PC-9 (cell line): ENCODE measurements around the gene MAB21L3. TPM values are rescaled to one million over a fixed set of nuclear protein-coding genes. Genes with fewer than 3 reads are reported as not detected.
A peak's percentile ranks its signal among the peaks of the same experiment; 100 is the strongest.

Experiments used
- BruUV-seq: library from RNA; stranded (reverse); fragments of 400-500 nt; replicated peaks from 2 replicates; lab custom pipeline; 2021; lab: Mats Ljungman, UMichigan
- CTCF ChIA-PET: fragments of 300-600 bp; sonication (Branson Sonifier 250); formaldehyde crosslinking; loops from one replicate; lab custom pipeline; 2022; ENCODE audit warnings: antibody characterized with exemption; lab: Charles Lee
- POLR2A ChIA-PET: fragments of 300-600 bp; sonication (Branson Sonifier 250); formaldehyde crosslinking; loops from one replicate; lab custom pipeline; 2022; ENCODE audit warnings: antibody characterized with exemption; ENCODE audit not compliant: unreplicated experiment; lab: Charles Lee
- DNase-seq, 2 experiments: peaks; one replicate each; pipeline versions ENCODE4 v3.0.0 to v3.0.0-alpha.2; 2015 to 2022; ENCODE audit warnings: mixed read lengths in 1 of 2
- H2AFZ ChIP-seq: fragments of 200-600 bp; sonication (generic); 2 replicates; pipeline ENCODE4 v1.8.1; 2017; ENCODE audit warnings: antibody characterized with exemption
- H3F3A ChIP-seq: fragments of 200-600 bp; sonication (generic); 2 replicates; pipeline ENCODE4 v1.8.1; 2017; ENCODE audit warnings: antibody characterized with exemption, mild to moderate bottlenecking, low read depth; ENCODE audit not compliant: insufficient read depth
- H3K27ac ChIP-seq: fragments of 200-600 bp; sonication (generic); 2 replicates; pipeline ENCODE4 v1.6.1; 2016; ENCODE audit warnings: mixed run types
- H3K27me3 ChIP-seq: fragments of 200-600 bp; sonication (generic); 2 replicates; pipeline ENCODE4 v1.6.1; 2016; ENCODE audit warnings: low read depth, mixed run types; ENCODE audit not compliant: insufficient read depth
- H3K36me3 ChIP-seq: fragments of 200-600 bp; sonication (generic); 2 replicates; pipeline ENCODE4 v1.6.1; 2016; ENCODE audit warnings: low read depth, mixed run types
- H3K4me1 ChIP-seq: fragments of 200-600 bp; sonication (generic); replicated peaks from 2 replicates; pipeline ENCODE4 v1.6.1; 2016; ENCODE audit warnings: mixed run types; ENCODE audit not compliant: insufficient read depth
- H3K4me2 ChIP-seq: fragments of 200-600 bp; sonication (generic); 2 replicates; pipeline ENCODE4 v1.6.1; 2017; ENCODE audit warnings: mixed run types
- H3K4me3 ChIP-seq: fragments of 200-600 bp; sonication (generic); 2 replicates; pipeline ENCODE4 v1.6.1; 2016; ENCODE audit warnings: mixed run types
- H3K79me2 ChIP-seq: fragments of 200-600 bp; sonication (generic); 2 replicates; pipeline ENCODE4 v1.6.1; 2017; ENCODE audit warnings: low read depth, mixed run types
- H3K9me2 ChIP-seq: fragments of 200-600 bp; sonication (generic); 2 replicates; pipeline ENCODE4 v1.8.1; 2017; ENCODE audit warnings: mild to moderate bottlenecking; ENCODE audit not compliant: insufficient read depth
- H3K9me3 ChIP-seq: fragments of 200-600 bp; sonication (generic); 2 replicates; pipeline ENCODE4 v1.8.1; 2016; ENCODE audit warnings: low read depth; ENCODE audit not compliant: insufficient read depth
- H4K20me1 ChIP-seq: fragments of 200-600 bp; sonication (generic); 2 replicates; pipeline ENCODE4 v1.8.1; 2017; ENCODE audit not compliant: insufficient read depth
- EZH2 ChIP-seq: fragments of 200-600 bp; sonication (generic); IDR thresholded peaks from 2 replicates; pipeline ENCODE4 v1.8.0; 2017; ENCODE audit warnings: antibody characterized with exemption, low read depth
- intact Hi-C: fragments of 100-400 bp; cut with micrococcal nuclease; formaldehyde crosslinking; loops from one replicate; pipeline ENCODE4 v1.10.0; 2022; ENCODE audit not compliant: unreplicated experiment
- total RNA-seq: library from RNA; stranded (reverse); gene quantifications from 2 replicates; pipeline ENCODE4 v1.2.3, GENCODE V29; 2021
- TF ChIP-seq, protein P1 (sequence below): fragments of 200-600 bp; sonication (generic); conservative IDR thresholded peaks from 2 replicates; pipeline ENCODE4 v1.6.1; 2017; ENCODE audit warnings: mixed run types, antibody characterized with exemption, mild to moderate bottlenecking, moderate library complexity

MAB21L3 gene
- total RNA-seq, 1 experiment from 2014 or later, result not detected

DNA sequence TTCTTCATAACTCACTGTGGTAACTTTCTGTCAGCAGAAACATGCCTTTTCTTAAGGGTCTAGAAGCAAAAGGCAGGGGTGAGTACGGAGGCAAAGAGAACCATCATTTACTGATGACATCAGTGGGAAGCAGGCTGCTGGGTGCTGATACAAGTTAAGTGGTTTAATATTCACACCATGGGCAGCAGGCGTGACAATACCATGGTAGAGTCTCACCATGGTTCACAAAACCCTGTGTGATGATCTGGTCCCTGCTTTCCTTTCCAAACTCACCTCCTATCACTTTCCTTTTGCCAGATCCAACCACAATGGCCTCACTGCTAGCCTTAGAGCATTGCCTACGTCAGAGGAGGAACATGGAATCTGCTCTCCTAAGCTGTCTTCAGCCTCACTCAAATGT, 8.7 kb downstream of the MAB21L3 start:
- Histone ChIP-seq H3K79me2 (no peaks in the 10 kb centered on the region), H4K20me1 (no peaks in the 10 kb centered on the region), H3K9me3 (no peaks in the 10 kb centered on the region), H3K36me3 (no peaks in the 10 kb centered on the region), H3K9me2 (no peaks in the 10 kb centered on the region), H3K27ac (no peak overlapping the region), H3F3A (peaks cover 20% of the 10 kb centered on the region), H3K4me1 (peaks cover 32% of the 10 kb centered on the region), H3K27me3 (no peaks in the 10 kb centered on the region), H3K4me2 (no peak overlapping the region), H3K4me3 (no peak overlapping the region), H2AFZ (no peak overlapping the region)
- TF ChIP-seq, protein P1, sequence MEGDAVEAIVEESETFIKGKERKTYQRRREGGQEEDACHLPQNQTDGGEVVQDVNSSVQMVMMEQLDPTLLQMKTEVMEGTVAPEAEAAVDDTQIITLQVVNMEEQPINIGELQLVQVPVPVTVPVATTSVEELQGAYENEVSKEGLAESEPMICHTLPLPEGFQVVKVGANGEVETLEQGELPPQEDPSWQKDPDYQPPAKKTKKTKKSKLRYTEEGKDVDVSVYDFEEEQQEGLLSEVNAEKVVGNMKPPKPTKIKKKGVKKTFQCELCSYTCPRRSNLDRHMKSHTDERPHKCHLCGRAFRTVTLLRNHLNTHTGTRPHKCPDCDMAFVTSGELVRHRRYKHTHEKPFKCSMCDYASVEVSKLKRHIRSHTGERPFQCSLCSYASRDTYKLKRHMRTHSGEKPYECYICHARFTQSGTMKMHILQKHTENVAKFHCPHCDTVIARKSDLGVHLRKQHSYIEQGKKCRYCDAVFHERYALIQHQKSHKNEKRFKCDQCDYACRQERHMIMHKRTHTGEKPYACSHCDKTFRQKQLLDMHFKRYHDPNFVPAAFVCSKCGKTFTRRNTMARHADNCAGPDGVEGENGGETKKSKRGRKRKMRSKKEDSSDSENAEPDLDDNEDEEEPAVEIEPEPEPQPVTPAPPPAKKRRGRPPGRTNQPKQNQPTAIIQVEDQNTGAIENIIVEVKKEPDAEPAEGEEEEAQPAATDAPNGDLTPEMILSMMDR, result no peak
- no peak for TF ChIP-seq EZH2
- no TSS peak for BruUV-seq
- ChIA-PET POLR2A (no interaction called here), CTCF (no interaction called here)
- intact Hi-C loops, result no loop called here
- DNase-seq, result no peak

DNA sequence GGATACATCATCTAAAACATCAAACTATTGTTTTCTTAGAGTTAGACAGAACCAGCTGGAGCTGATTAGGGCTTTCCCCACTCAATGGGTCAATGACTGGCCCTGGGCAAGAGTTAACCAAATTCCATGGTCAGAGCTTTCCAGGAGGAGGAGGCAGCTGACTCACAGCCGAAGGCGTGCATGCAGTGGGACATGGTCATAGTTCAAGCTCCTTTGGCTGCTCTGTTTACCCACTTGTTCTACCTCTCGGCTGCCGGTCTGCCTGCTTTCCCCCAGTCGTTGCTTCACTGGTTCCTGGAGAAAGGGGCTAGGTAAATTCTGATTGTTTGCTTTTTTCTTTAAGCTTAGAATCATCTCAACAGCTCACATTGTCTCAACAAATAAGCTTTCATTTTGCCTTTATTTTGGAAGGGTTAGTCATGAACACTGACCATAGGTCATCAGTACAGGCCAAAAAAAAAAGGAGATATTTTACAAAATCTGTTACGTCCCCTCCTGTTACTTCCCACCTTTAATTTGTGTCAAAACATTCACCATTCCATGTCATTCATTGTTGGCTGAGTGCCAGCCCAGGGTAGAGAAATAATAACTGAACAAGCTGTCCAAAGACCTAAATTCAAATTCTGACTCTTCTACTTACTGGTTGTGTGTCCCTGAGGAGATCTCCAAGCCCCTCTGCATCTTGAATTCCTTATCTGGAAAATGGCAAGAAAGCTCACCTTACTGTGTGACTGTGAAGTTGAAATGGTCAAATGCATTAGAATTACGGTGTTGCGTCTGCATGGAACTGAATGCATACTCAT, 12.0 kb downstream of the MAB21L3 start:
- peak; percentile 48 to 89 for DNase-seq
- H3K4me1 ChIP-seq, result peaks cover 35% of the 10 kb centered on the region
- no TSS peak for BruUV-seq
- H3K79me2 ChIP-seq, result no peaks in the 10 kb centered on the region
- no peaks in the 10 kb centered on the region for H3K36me3 ChIP-seq
- H3K4me2 ChIP-seq, result peak overlapping the region; percentile 59
- peaks cover 26% of the 10 kb centered on the region for H3F3A ChIP-seq
- ChIA-PET CTCF (interaction anchor here (0.6 to 1.4 kb wide), 2 partner anchors 16 to 146 kb away, joined by 3 to 7 read pairs; no protein-coding TSS in a partner anchor), POLR2A (interaction anchor here (0.5 kb wide), 1 partner anchor 935 kb away, joined by 5 read pairs; no protein-coding TSS in a partner anchor)
- TF ChIP-seq, protein P1, result no peak
- TF ChIP-seq EZH2, result no peak
- no peaks in the 10 kb centered on the region for H3K27me3 ChIP-seq
- no peaks in the 10 kb centered on the region for H3K9me2 ChIP-seq
- peak overlapping the region; percentile 34; the same call in 1 of the 2 replicates for H2AFZ ChIP-seq
- no peaks in the 10 kb centered on the region for H3K9me3 ChIP-seq
- H3K27ac ChIP-seq, result peak overlapping the region; percentile 45
- intact Hi-C loops, result no loop called here
- H3K4me3 ChIP-seq, result no peak overlapping the region; the same call in 1 of the 2 replicates
- H4K20me1 ChIP-seq, result no peaks in the 10 kb centered on the region

DNA sequence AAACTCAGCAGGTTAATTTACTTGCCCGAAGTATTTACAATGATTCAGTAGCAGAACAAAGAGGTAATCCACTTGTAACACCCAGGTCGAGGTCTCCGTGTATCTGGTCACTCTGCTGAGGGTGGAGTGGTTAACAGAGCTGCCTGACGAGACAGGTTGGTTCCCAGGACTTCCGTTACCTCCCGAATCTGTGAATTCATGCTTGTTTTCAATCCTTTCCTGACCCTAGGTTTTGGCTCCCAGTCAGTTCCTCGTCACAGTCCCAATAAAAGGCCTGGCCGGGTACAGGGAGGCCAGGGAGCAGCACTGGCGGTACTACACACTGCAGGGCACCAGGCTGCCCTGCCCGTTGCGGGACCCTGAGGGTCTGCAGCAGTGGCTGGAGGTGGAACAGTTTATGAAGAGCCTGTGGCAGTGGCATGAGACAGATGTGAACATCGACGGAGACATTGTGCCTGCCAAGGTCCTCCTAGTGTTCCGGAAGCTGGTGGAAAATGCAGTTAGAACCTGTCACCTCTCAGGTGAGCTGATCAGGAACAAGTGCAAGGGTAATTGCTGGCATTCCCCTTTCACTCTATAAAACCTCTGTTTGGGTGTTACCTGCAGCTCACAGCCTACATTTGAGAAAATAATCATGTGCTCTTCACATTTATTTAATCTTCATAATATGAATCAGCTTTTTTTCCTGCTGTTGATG, 12.8 kb downstream of the MAB21L3 start:
- Histone ChIP-seq H3K4me2 (peak overlapping the region; percentile 59; the same call in 1 of the 2 replicates), H4K20me1 (no peaks in the 10 kb centered on the region), H3K9me2 (no peaks in the 10 kb centered on the region), H3K4me3 (no peak overlapping the region), H3K9me3 (no peaks in the 10 kb centered on the region), H3K79me2 (no peaks in the 10 kb centered on the region), H3K27me3 (no peaks in the 10 kb centered on the region), H3K27ac (no peak overlapping the region), H2AFZ (no peak overlapping the region), H3K4me1 (peaks cover 35% of the 10 kb centered on the region), H3F3A (peaks cover 26% of the 10 kb centered on the region), H3K36me3 (no peaks in the 10 kb centered on the region)
- TF ChIP-seq, protein P1, result no peak
- no peak for TF ChIP-seq EZH2
- CTCF ChIA-PET, result interaction anchor here (1.4 kb wide), 1 partner anchor 15 kb away, joined by 7 read pairs; no protein-coding TSS in a partner anchor
- BruUV-seq, result no TSS peak
- POLR2A ChIA-PET, result no interaction called here
- intact Hi-C loops, result no loop called here
- no peak for DNase-seq
